ENCODE data around the gene TMF1.

- TF ChIP-seq, protein P1, sequence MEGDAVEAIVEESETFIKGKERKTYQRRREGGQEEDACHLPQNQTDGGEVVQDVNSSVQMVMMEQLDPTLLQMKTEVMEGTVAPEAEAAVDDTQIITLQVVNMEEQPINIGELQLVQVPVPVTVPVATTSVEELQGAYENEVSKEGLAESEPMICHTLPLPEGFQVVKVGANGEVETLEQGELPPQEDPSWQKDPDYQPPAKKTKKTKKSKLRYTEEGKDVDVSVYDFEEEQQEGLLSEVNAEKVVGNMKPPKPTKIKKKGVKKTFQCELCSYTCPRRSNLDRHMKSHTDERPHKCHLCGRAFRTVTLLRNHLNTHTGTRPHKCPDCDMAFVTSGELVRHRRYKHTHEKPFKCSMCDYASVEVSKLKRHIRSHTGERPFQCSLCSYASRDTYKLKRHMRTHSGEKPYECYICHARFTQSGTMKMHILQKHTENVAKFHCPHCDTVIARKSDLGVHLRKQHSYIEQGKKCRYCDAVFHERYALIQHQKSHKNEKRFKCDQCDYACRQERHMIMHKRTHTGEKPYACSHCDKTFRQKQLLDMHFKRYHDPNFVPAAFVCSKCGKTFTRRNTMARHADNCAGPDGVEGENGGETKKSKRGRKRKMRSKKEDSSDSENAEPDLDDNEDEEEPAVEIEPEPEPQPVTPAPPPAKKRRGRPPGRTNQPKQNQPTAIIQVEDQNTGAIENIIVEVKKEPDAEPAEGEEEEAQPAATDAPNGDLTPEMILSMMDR (IDR thresholded peaks at IDR 0.05), result no peak
- no peak for TF ChIP-seq POLR2A (IDR thresholded peaks at IDR 0.05)
Observed at GRCh38 chr3:69014022-69014580, 38.0 kb downstream of the TMF1 start.
